ENCODE data around the gene SUPT4H1.

Gene SUPT4H1

DNA sequence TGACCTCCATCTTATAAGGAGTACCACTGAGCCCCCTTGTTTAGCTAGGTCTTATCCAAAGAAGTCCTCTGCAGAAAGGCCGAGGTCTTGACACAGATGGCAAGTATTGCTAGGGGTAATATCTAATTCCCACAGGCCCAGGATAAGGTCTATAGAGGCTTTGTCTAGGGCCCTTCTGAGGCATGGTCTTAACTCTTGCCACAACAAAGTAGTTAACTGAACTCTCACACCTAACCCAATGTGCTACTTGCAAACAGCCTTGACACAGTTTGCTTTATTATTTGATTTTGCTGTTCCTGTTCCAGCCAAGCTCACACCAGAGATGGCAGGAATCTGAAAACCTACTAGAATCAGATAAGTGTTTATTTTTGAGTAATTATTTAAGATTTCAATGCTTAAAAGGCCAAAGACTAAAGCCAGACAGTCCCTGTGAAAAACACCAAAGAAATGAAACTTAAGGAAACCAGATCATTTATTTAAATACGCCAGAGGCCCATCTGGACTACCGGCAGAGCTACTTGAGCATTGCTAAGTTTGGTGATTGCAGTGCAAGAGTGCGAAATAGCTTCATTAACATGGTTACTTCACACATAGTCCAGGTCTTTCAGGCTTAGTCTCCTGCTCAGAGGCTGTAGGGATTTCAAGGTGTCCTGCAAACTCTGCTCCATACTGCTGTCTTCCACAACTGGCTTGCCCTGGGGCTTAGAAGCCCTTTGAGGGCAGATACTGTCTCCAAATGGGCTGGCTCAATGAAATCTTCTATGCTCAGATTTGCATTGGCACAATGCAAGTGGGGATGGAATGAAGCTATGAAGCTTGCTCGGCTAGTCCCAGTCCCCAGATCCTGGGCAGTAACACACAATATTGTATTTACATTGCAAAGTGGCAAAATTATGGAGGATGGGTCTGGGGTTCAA lies 28.5 kb upstream of the SUPT4H1 start:
- DNase-seq, result no peak

GRCh38 chr17:58379511-58379824 lies 27.5 kb upstream of the SUPT4H1 start:
- DNase-seq, result no peak

GRCh38 chr17:58378733-58379510 lies 26.9 kb upstream of the SUPT4H1 start:
- DNase-seq, result no peak

DNA sequence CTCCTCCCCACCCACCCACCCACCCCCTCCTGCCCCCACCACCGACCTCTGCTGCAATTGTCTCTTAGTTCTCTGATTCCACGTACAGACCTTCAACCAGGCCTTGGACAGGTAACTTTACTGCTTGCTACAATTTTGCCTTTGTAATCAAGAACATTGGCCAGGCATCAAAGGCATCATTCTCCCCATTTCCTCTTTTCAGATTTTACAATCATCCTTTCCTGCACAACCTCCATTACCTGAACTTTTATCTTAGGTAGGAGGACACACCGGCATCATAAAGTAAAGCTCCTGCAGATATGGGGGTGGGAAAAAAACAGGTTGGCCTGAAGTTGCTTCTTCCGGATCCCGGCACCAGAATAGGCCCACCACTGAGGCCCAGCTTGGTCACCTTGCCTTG lies 25.7 kb upstream of the SUPT4H1 start:
- no peak for DNase-seq

DNA sequence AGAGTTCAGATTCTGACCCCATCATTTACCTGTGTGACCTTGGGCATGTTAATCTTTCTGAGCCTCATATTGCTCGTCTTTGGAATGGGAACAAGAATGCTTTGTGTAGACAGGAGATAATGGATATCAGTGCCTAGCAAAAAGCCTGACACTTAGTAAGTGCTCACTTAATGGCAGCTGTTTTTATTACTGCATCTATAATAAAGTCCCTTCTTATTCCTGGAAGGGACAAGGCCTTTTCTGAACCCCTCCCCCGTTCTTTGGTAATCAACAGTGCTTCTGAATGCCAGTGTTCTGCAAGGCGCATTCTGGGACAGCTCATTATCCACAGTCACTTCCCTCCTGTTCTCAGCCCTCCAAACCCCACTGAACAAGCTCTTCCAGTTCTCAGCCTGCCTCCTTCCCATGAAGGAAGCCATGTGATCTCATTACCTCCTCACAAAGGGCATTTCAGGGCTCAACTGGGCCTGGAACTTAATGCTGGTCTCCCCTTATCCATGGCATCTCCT lies 25.1 kb upstream of the SUPT4H1 start:
- no peak for DNase-seq

- no peak for DNase-seq
Observed at GRCh38 chr17:58376472-58377000, 24.5 kb upstream of the SUPT4H1 start.

GRCh38 chr17:58375811-58376210 lies 23.8 kb upstream of the SUPT4H1 start:
- no peak for DNase-seq

DNA sequence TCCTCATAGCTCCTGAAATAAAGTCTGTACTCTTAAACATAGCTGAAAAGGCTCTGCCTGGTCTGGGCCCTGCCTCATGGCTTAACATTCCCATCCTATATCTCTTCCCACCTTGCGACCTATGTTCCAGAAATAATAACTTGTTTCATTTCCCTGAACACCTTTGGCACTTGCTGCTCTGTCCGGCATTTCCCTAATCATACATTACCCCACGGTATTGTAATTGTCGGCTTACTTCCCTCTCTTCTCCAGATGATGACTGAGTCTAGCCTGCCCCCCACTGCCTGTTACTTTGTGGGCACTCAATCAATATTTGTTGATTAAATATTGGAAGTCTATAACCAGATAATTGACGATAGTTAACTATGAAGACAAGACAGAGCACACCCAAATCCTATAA lies 23.3 kb upstream of the SUPT4H1 start:
- no peak for DNase-seq

- DNase-seq, result no peak
Observed at GRCh38 chr17:58373923-58374322, 21.9 kb upstream of the SUPT4H1 start.

DNA sequence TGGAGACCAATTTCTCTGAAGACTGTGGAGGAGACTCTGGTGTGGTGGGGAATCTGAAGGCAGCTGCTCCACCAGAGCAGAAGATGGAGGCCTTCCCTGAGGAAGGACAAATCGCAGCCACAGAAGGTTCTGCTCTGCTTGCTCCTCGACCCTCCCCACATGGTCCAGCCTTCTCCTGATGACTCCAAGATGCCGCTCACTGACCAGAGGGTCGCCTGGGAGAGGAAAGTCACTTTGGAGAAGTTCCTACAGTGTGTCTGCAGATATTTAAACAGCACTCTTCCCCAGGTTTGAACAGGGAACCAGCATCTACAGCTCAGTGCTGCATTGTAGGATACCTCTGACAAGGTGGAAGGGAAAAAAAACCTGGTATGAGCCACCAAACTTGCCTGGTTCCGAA lies 21.0 kb upstream of the SUPT4H1 start:
- DNase-seq, result no peak

GRCh38 chr17:58371300-58371950 lies 19.4 kb upstream of the SUPT4H1 start:
- no peak for DNase-seq

DNA sequence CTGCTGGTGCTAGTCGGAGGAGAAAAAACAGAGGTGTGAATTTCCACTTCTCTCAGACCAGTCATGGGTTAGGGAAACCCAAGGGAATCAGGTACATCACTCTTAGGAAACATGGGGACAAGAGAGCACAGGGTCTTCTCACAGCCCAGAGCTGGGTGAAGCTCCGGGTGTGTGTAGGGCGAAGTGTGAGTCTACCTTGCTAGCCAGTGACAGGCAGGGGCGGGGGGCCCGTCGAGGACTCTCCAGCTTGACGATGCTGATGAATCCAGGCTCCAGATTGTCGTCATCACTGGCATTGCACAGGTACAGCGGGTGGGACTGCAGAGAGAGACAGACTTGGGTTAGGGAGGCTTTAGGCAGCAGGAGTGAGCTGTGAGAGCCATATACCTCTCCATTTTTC lies 18.7 kb upstream of the SUPT4H1 start:
- DNase-seq, result no peak

- no peak for DNase-seq
Observed at GRCh38 chr17:58370309-58370708, 18.3 kb upstream of the SUPT4H1 start.

- DNase-seq, result no peak
Observed at GRCh38 chr17:58369214-58370031, 17.4 kb upstream of the SUPT4H1 start.

DNA sequence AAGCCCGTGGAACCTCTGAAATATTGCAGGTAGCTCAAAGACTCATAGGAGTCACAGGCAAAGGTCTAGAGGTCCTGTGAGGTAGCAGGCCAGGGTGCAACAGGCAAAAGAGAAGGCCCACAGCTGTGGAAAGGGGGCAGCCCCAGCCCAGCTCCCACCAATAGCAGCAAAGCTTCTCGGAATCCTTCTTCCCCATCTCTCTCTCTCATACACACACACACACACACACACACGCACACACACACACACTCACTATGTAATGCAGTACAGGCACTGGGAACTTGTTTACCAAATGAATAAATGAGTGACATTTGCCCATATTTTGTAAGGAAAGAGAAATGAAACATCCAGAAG lies 16.8 kb upstream of the SUPT4H1 start:
- no peak for DNase-seq

- DNase-seq, result no peak
Observed at GRCh38 chr17:58367461-58367860, 15.5 kb upstream of the SUPT4H1 start.

DNA sequence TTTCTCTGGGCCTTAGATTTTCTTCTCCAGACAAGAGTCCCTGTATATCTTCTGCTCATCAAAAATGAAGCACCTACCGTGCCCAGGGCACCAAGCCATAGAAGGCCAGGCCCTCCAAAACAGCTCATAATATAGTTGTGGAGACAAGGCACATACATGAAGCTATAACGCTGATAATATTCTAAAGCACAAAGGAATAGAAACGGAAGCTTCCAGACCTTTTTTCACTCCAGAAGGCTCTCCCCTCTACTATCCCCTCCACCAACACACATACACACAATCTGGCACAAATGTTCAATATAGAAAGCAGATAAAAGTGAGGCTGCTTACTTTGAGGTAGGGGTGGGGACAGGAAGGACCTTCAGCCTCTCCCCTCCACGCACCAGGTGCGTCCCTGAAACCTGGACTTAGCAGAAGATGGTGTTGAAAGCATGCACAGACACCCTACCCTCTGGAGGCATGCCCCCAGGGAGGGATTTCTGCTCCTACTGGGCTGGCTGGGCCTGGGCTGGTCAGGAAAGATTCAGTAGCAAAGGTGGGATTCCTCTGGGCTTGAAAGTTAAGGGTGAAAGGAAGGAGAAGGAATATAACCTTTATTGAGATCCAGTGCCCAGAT lies 14.1 kb upstream of the SUPT4H1 start:
- DNase-seq, result no peak

- DNase-seq, result no peak
Observed at GRCh38 chr17:58365185-58365979, 13.4 kb upstream of the SUPT4H1 start.

- DNase-seq, result no peak
Observed at GRCh38 chr17:58364270-58364942, 12.4 kb upstream of the SUPT4H1 start.

DNA sequence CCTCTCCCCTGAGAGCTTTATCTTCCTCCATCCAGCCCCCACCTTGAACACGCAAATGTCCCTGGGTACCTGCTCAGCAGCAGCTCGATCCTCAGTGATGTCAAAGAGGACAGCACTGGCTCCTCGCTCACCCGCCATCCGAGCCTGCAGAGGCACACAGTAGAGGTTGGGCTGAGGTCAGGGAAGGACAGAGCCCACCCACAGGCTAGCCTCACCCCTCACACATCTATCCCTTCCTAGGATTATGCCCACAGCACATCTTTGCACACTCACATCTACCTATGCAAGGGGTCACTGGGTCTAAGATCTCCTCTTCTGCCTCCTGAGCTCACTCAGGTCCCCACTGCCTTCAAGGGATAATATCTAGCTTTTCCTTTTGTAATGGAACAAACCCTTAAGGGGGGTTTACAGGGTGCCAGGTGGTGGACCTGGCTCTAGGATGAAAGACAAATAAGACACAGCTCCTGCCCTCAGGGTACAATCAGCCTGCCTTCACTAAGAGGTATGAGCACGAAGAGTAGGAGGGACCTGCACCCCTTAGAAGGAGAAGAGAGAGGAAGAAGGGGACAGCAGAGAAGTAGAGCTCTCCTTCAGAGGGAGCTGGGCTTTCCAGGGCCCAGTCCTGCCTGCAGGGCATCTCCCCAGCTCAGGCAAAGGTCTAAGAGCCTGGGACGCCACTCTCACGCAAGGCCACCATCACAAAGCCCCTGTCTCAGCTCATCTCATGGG lies 11.6 kb upstream of the SUPT4H1 start:
- no peak for DNase-seq
